A673 (cell line): ENCODE measurements around the gene GABRG3.

Source experiments
- EZH2 ChIP-seq: fragments of 200-600 bp; sonication (generic); IDR thresholded peaks from 2 replicates; pipeline ENCODE4 v1.6.1; 2017; ENCODE audit warnings: borderline replicate concordance, low read depth, mild to moderate bottlenecking, mixed read lengths, antibody characterized with exemption, low read length; ENCODE audit not compliant: poor library complexity, severe bottlenecking
- TF ChIP-seq, protein P1 (sequence below): fragments of 300-800, 200-600 bp; sonication (generic); conservative IDR thresholded peaks from 2 replicates; pipeline ENCODE4 v1.5.1; 2017; ENCODE audit warnings: low read depth, mild to moderate bottlenecking, antibody characterized with exemption, low read length, moderate library complexity, mixed read lengths

DNA sequence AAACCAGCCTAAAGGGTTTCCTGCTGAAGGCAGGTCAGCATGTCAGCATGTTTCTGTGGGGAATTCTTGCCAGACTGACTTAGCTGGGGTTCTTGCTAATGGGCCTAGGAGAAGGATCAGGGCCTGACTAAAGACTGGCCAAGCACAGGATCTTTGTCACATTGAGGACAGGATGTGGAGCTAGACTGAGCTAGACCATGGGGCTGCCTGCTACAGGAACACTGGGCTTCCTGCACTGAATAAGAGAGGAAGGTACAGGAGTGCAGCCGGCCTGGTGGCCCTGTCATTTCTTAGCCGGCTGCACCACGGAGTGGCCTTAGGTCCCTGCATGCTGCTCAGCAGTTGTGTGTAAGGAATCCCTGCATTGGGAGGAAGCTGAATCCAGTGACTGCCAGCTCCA, 68.2 kb downstream of the GABRG3 start:
- TF ChIP-seq, protein P1, sequence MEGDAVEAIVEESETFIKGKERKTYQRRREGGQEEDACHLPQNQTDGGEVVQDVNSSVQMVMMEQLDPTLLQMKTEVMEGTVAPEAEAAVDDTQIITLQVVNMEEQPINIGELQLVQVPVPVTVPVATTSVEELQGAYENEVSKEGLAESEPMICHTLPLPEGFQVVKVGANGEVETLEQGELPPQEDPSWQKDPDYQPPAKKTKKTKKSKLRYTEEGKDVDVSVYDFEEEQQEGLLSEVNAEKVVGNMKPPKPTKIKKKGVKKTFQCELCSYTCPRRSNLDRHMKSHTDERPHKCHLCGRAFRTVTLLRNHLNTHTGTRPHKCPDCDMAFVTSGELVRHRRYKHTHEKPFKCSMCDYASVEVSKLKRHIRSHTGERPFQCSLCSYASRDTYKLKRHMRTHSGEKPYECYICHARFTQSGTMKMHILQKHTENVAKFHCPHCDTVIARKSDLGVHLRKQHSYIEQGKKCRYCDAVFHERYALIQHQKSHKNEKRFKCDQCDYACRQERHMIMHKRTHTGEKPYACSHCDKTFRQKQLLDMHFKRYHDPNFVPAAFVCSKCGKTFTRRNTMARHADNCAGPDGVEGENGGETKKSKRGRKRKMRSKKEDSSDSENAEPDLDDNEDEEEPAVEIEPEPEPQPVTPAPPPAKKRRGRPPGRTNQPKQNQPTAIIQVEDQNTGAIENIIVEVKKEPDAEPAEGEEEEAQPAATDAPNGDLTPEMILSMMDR, result no peak
- TF ChIP-seq EZH2, result no peak
